GM12878 (cell line): ENCODE measurements around the gene MARCHF6. TPM values are rescaled to one million over a fixed set of nuclear protein-coding genes. Genes with fewer than 3 reads are reported as not detected.

Experiments used
- ATAC-seq: fragments of 200-7000 bp; cut with Tn5 transposase; 3 replicates; pipeline ENCODE4 v1.9.1; 2020; ENCODE audit warnings: mild to moderate bottlenecking, moderate library complexity
- BruUV-seq: library from RNA; stranded (reverse); fragments of 400-500 nt; replicated peaks from 2 replicates; lab custom pipeline; 2021; lab: Mats Ljungman, UMichigan
- CTCF ChIA-PET: fragments of 300-600 bp; sonication (Branson Sonifier 250); formaldehyde crosslinking; extraction: SDS; loops from one replicate; lab custom pipeline; 2021; ENCODE audit warnings: inconsistent platforms; lab: Yijun Ruan, JAX
- POLR2A ChIA-PET: fragments of 350-600 bp; formaldehyde crosslinking; extraction: SDS; loops from one replicate; lab custom pipeline; 2021; ENCODE audit warnings: inconsistent platforms; lab: Charles Lee
- RAD21 ChIA-PET: fragments of 300-600 bp; sonication (Branson Sonifier 250); formaldehyde crosslinking; loops from one replicate; lab custom pipeline; 2023; ENCODE audit warnings: antibody characterized with exemption; ENCODE audit not compliant: unreplicated experiment; lab: Charles Lee
- SMC1A ChIA-PET: fragments of 300-600 bp; sonication (Branson Sonifier 250); formaldehyde crosslinking; loops from one replicate; lab custom pipeline; 2023; ENCODE audit not compliant: unreplicated experiment, uncharacterized antibody; lab: Charles Lee
- DNase-seq: peaks from one replicate; pipeline ENCODE4 v3.0.0-alpha.2; 2011; ENCODE audit warnings: low read depth, low spot score
- FAIRE-seq: peaks from 3 replicates; lab custom pipeline; 2011; peaks lifted over from hg19 to GRCh38; lab: Jason Lieb, UNC
- H2AFZ ChIP-seq: 2 replicates; pipeline ENCODE4 v1.6.0; 2011; ENCODE audit warnings: low read depth, low read length, control low read depth; ENCODE audit not compliant: control insufficient read depth
- H3K27ac ChIP-seq: 2 replicates; pipeline ENCODE4 v1.5.1; 2011; ENCODE audit warnings: control low read depth; ENCODE audit not compliant: control insufficient read depth, insufficient read depth
- H3K27me3 ChIP-seq, 2 experiments: replicated peaks in 1 of 2; 2 replicates each; pipeline versions ENCODE4 v1.6.0 to v1.6.1; 2011; ENCODE audit warnings: low read length in 1 of 2; ENCODE audit not compliant: control insufficient read depth in 2 of 2, insufficient read depth in 2 of 2
- H3K36me3 ChIP-seq, 2 experiments: 2 replicates each; pipeline ENCODE4 v1.5.1; 2011; ENCODE audit warnings: low read length in 1 of 2; ENCODE audit not compliant: control insufficient read depth in 2 of 2, insufficient read depth in 2 of 2
- H3K4me1 ChIP-seq: 2 replicates; pipeline ENCODE4 v1.6.1; 2011; ENCODE audit warnings: mild to moderate bottlenecking, low read length, moderate library complexity, mixed read lengths; ENCODE audit not compliant: control insufficient read depth, insufficient read depth
- H3K4me2 ChIP-seq: 2 replicates; pipeline ENCODE4 v1.6.0; 2011; ENCODE audit warnings: control low read depth; ENCODE audit not compliant: control insufficient read depth, insufficient read depth
- H3K4me3 ChIP-seq: fragments of 200-600 bp; sonication (generic); 2 replicates; pipeline ENCODE4 v1.5.1; 2016
- H3K79me2 ChIP-seq: 2 replicates; pipeline ENCODE4 v1.6.0; 2011; ENCODE audit warnings: low read length; ENCODE audit not compliant: control insufficient read depth, insufficient read depth
- H3K9ac ChIP-seq: 2 replicates; pipeline ENCODE4 v1.8.0; 2011; ENCODE audit warnings: low read length, control low read depth, mixed read lengths; ENCODE audit not compliant: control insufficient read depth, insufficient read depth
- H3K9me3 ChIP-seq: replicated peaks from 3 replicates; pipeline ENCODE4 v1.5.1; 2011; ENCODE audit warnings: mild to moderate bottlenecking, low read length; ENCODE audit not compliant: control insufficient read depth, insufficient read depth
- H4K20me1 ChIP-seq: 2 replicates; pipeline ENCODE4 v1.6.0; 2011; ENCODE audit not compliant: control insufficient read depth, insufficient read depth
- CBFB ChIP-seq: IDR thresholded peaks from 2 replicates; pipeline ENCODE4 v1.6.1; 2016; ENCODE audit warnings: antibody characterized with exemption, low read depth
- CTCF ChIP-seq, 3 experiments: IDR thresholded peaks in 2 of 3; conservative IDR thresholded peaks in 1 of 3; 2 replicates each; pipeline ENCODE4 v1.5.1; 2011; ENCODE audit warnings: low read depth in 3 of 3, low read length in 3 of 3, mild to moderate bottlenecking in 3 of 3, control low read depth in 2 of 3, moderate library complexity in 2 of 3, inconsistent platforms in 1 of 3, mixed read lengths in 1 of 3; ENCODE audit not compliant: control insufficient read depth in 2 of 3, insufficient read depth in 1 of 3; ENCODE audit errors: extremely low read depth in 1 of 3
- E2F8 ChIP-seq: fragments of 450-650 bp; IDR thresholded peaks from 2 replicates; pipeline ENCODE4 v1.6.1; 2018; ENCODE audit warnings: mild to moderate bottlenecking, low read depth, moderate library complexity; ENCODE audit not compliant: partially characterized antibody
- IKZF1 ChIP-seq: fragments of 450-650 bp; conservative IDR thresholded peaks from 2 replicates; pipeline ENCODE4 v1.6.1; 2017; ENCODE audit warnings: antibody characterized with exemption, mild to moderate bottlenecking
- IRF4 ChIP-seq: IDR thresholded peaks from 2 replicates; pipeline ENCODE4 v1.6.1; 2011; ENCODE audit warnings: low read depth, low read length
- JUNB ChIP-seq: IDR thresholded peaks from 2 replicates; pipeline ENCODE4 v1.6.1; 2016; ENCODE audit warnings: antibody characterized with exemption, mild to moderate bottlenecking
- KDM1A ChIP-seq: fragments of 200-600 bp; sonication (generic); IDR thresholded peaks from 2 replicates; pipeline ENCODE4 v1.6.1; 2016; ENCODE audit warnings: borderline replicate concordance
- NR2F1 ChIP-seq: fragments of 450-650 bp; conservative IDR thresholded peaks from 2 replicates; pipeline ENCODE4 v1.6.1; 2017; ENCODE audit warnings: mild to moderate bottlenecking
- PKNOX1 ChIP-seq: fragments of 450-650 bp; IDR thresholded peaks from 2 replicates; pipeline ENCODE4 v1.6.1; 2016; ENCODE audit warnings: mild to moderate bottlenecking
- PML ChIP-seq: IDR thresholded peaks from 2 replicates; pipeline ENCODE4 v1.6.1; 2012; ENCODE audit warnings: low read length, inconsistent platforms
- RB1 ChIP-seq: fragments of 450-650 bp; formaldehyde crosslinking; IDR thresholded peaks from 2 replicates; pipeline ENCODE4 v1.6.1; 2017; ENCODE audit warnings: mild to moderate bottlenecking, borderline replicate concordance
- RELA ChIP-seq: fragments of 450-650 bp; IDR thresholded peaks from 2 replicates; pipeline ENCODE4 v1.8.0; 2014; ENCODE audit warnings: borderline replicate concordance; ENCODE audit not compliant: partially characterized antibody
- SMAD1 ChIP-seq: fragments of 450-650 bp; IDR thresholded peaks from 2 replicates; pipeline ENCODE4 v1.6.1; 2018; ENCODE audit warnings: mild to moderate bottlenecking, low read depth; ENCODE audit not compliant: partially characterized antibody
- SREBF1 ChIP-seq: IDR thresholded peaks from 2 replicates; pipeline ENCODE4 v1.6.1; 2012; ENCODE audit warnings: mild to moderate bottlenecking, low read length
- ZSCAN29 ChIP-seq: fragments of 450-650 bp; IDR thresholded peaks from 2 replicates; pipeline ENCODE4 v1.6.1; 2017; ENCODE audit warnings: mild to moderate bottlenecking, moderate library complexity
- WGBS: methylation state at CpG from one replicate; pipeline ENCODE4 v1.1.6; 2016; ENCODE audit warnings: low lambda C conversion rate; ENCODE audit not compliant: insufficient replicate concordance, insufficient coverage; ENCODE audit errors: missing lambda C conversion rate; 5-methylcytosine and 5-hydroxymethylcytosine counted together
- in situ Hi-C: fragments of 300-500 bp; cut with MboI; formaldehyde crosslinking; loops from 9 replicates; pipeline ENCODE4 v1.14.3; 2018; ENCODE audit warnings: mixed read lengths
- intact Hi-C: fragments of 100-400 bp; cut with micrococcal nuclease; formaldehyde crosslinking; loops from one replicate; pipeline ENCODE4 v1.14.2; 2022; ENCODE audit not compliant: unreplicated experiment
- polyA plus RNA-seq, 11 experiments: library from polyadenylated mRNA; depleted of rRNA in 4 of 11; unstranded in 6 of 11; stranded (reverse) in 5 of 11; fragments of >200 nt; fragmentation: Nextera tagmentation in 4 of 11; fragmentation: Illumina TruSeq in 1 of 11; extraction: Ambion mirVana in 4 of 11; extraction: Trizol in 1 of 11; gene quantifications; 1 replicate in 1 of 11; 2 replicates in 10 of 11; pipeline versions ENCODE4 v1.2.1 to v1.2.3, GENCODE V29; 2011 to 2016; ENCODE audit warnings: inconsistent platforms in 2 of 11, missing spikeins in 2 of 11, low read depth in 1 of 11
- total RNA-seq, 4 experiments: library from RNA; depleted of rRNA in 3 of 4; stranded (reverse); fragments of >200 nt in 3 of 4; fragmentation: Illumina TruSeq in 1 of 4; extraction: Trizol in 1 of 4; gene quantifications; 2 replicates each; pipeline versions ENCODE4 v1.2.1 to v1.2.3, GENCODE V29; 2013 to 2021

The MARCHF6 gene
- total and polyA plus RNA-seq, 10 of the 15 experiments (the other 5 are each of a cell fraction or from before 2014, with no cell fraction given): 39.1 to 172 (median 61.0) TPM

GRCh38 chr5:10315201-10315600 is 38.3 kb upstream of the MARCHF6 start:
- no peak overlapping the region for H3K9ac ChIP-seq
- no peak overlapping the region for H3K27ac ChIP-seq
- H3K9me3 ChIP-seq: no peaks in the 10 kb centered on the region; the same call in 2 of the 3 replicates
- ATAC-seq: no peak
- SMC1A ChIA-PET: no interaction called here
- RAD21 ChIA-PET: no interaction called here
- TF ChIP-seq RB1: no peak
- no peak for TF ChIP-seq SMAD1
- no peak for TF ChIP-seq RELA
- TF ChIP-seq ZSCAN29: no peak
- no peak for TF ChIP-seq IRF4
- TF ChIP-seq CTCF (IDR thresholded peaks at IDR 0.05 in 2 of 3, conservative IDR thresholded peaks at IDR 0.05 in 1 of 3; ENCODE audit: control insufficient read depth in 2 of 3, extremely low read depth in 1 of 3, insufficient read depth in 1 of 3, low read depth in 3 of 3, low read length in 3 of 3): no peak
- no peak for TF ChIP-seq SREBF1
- no peak for TF ChIP-seq E2F8
- no peak for TF ChIP-seq KDM1A
- no peak for TF ChIP-seq CBFB
- TF ChIP-seq PML: no peak
- TF ChIP-seq IKZF1: no peak
- TF ChIP-seq PKNOX1: no peak
- no peak for TF ChIP-seq NR2F1
- TF ChIP-seq JUNB: no peak
- no peaks in the 10 kb centered on the region for H3K27me3 ChIP-seq
- 71% methylated on average over 5 of the region's 5 CpGs for WGBS
- no peaks in the 10 kb centered on the region for H3K79me2 ChIP-seq
- no peaks in the 10 kb centered on the region for H3K36me3 ChIP-seq
- POLR2A ChIA-PET: no interaction called here
- no peak for DNase-seq
- no peaks in the 10 kb centered on the region for H4K20me1 ChIP-seq
- no peak overlapping the region for H2AFZ ChIP-seq
- in situ Hi-C loops: no loop called here
- CTCF ChIA-PET: no interaction called here
- peaks cover 3% of the 10 kb centered on the region; the same call in 1 of the 2 replicates for H3K4me1 ChIP-seq
- FAIRE-seq: no peak
- BruUV-seq: no TSS peak
- no peak overlapping the region for H3K4me3 ChIP-seq
- intact Hi-C loops: no loop called here
- no peak overlapping the region for H3K4me2 ChIP-seq
